ENCODE measurements around the gene MARK3. TPM values are rescaled to one million over a fixed set of nuclear protein-coding genes. Genes with fewer than 3 reads are reported as not detected.

The MARK3 gene
- total RNA-seq, 1 donor from 2014 or later: 138 TPM

DNA sequence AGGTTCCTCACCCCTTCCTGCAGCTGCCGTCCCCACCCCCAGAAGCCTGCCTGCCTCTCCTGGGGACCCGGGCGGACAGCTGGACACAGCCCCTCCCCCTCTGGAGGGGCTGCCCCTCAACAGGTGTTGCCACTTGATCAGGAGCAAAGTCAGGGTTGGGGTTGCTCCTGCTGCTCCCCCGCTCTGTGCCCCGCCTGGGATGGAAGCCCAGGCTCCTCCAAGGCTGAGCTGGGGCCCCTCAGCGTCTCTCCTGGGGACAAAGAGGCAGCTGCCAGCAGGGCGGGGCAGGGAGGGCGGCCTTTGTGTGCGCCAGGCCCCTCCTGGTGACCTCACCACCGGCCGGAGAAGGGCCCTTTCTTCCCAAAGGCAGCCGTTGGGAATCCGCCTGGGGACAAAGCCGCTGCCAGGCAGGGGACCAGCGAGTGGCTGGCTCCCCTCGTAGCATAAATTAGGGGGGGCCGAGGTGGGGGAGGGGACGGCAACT is 157.4 kb downstream of the MARK3 start:
- no peaks in the 10 kb centered on the region for H3K27me3 Mint-ChIP-seq
- H3K4me3 Mint-ChIP-seq (ENCODE audit: low read depth): no peak overlapping the region
- no peaks in the 10 kb centered on the region for H3K4me1 Mint-ChIP-seq (ENCODE audit: low read depth)
- no peaks in the 10 kb centered on the region for H3K36me3 Mint-ChIP-seq (ENCODE audit: insufficient read depth)
- TF ChIP-seq, protein P1, sequence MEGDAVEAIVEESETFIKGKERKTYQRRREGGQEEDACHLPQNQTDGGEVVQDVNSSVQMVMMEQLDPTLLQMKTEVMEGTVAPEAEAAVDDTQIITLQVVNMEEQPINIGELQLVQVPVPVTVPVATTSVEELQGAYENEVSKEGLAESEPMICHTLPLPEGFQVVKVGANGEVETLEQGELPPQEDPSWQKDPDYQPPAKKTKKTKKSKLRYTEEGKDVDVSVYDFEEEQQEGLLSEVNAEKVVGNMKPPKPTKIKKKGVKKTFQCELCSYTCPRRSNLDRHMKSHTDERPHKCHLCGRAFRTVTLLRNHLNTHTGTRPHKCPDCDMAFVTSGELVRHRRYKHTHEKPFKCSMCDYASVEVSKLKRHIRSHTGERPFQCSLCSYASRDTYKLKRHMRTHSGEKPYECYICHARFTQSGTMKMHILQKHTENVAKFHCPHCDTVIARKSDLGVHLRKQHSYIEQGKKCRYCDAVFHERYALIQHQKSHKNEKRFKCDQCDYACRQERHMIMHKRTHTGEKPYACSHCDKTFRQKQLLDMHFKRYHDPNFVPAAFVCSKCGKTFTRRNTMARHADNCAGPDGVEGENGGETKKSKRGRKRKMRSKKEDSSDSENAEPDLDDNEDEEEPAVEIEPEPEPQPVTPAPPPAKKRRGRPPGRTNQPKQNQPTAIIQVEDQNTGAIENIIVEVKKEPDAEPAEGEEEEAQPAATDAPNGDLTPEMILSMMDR (IDR thresholded peaks at IDR 0.05; ENCODE audit: unreplicated experiment): no peak
- peak overlapping the region; percentile 84 for H3K27ac Mint-ChIP-seq
- no peaks in the 10 kb centered on the region for H3K9me3 Mint-ChIP-seq (ENCODE audit: low read depth)
- DNase-seq (ENCODE audit: low spot score, unreplicated experiment): peak; percentile 71

DNA sequence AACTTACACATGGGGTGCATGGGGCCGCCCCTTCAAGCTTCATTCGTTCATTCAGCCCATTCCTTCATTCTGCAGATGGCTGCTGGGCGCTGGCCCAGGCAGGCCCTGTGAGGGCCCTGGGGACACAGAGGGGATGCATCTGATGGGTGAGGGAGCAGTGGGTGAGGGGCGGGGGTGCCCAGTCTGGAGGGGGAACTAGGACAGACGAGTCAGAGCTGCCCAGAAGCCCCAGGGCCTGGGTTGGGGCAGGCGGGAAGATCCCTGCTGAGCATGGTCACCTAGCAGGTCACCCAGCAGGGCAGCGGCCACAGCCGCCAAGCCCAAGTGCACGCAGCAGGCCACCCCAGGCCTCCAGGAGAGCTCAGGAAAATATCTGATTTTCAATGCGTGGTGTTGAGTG is 157.9 kb downstream of the MARK3 start:
- no peaks in the 10 kb centered on the region for H3K9me3 Mint-ChIP-seq (ENCODE audit: low read depth)
- H3K27me3 Mint-ChIP-seq: no peaks in the 10 kb centered on the region
- TF ChIP-seq, protein P1 (IDR thresholded peaks at IDR 0.05; ENCODE audit: unreplicated experiment): no peak
- H3K27ac Mint-ChIP-seq: peak overlapping the region; percentile 84
- no peaks in the 10 kb centered on the region for H3K36me3 Mint-ChIP-seq (ENCODE audit: insufficient read depth)
- H3K4me1 Mint-ChIP-seq (ENCODE audit: low read depth): no peaks in the 10 kb centered on the region
- DNase-seq (ENCODE audit: low spot score, unreplicated experiment): no peak
- H3K4me3 Mint-ChIP-seq (ENCODE audit: low read depth): no peak overlapping the region

DNA sequence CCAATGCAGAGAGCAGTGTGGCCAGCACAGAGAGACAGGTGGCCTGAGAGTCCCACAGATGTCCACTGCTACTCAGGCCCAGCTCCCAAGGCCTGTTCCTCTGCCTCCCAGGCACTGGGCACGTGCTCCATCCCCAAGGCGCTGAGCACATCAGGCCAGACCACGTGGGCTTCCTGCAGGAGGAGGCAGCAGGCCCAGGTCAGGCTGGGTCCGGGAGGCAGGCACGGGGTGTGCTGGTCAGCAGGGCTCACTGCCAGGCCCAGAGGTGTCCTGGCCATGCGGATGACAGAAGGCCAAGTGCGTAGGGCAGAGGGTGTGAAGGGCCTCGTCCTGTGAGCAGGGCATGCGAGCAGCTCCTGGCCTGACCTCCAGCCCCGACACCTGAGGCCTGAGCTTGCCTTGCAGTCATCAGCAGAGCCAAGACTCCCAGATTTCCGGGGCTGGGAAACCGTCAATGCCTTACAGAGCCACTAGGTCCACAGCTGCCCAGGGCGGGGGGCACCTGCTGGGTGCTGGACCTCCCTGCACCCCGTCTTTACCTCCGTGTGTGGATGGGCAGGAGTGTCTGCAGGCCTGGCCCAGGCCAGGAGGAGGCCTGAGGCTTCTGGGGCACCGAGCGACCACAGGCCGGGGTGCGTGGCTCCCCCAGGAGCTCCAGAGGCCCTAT is 158.6 kb downstream of the MARK3 start:
- Mint-ChIP-seq H3K9me3 (ENCODE audit: low read depth) (no peaks in the 10 kb centered on the region), H3K4me1 (ENCODE audit: low read depth) (no peaks in the 10 kb centered on the region)
- TF ChIP-seq, protein P1 (IDR thresholded peaks at IDR 0.05; ENCODE audit: unreplicated experiment): no peak

DNA sequence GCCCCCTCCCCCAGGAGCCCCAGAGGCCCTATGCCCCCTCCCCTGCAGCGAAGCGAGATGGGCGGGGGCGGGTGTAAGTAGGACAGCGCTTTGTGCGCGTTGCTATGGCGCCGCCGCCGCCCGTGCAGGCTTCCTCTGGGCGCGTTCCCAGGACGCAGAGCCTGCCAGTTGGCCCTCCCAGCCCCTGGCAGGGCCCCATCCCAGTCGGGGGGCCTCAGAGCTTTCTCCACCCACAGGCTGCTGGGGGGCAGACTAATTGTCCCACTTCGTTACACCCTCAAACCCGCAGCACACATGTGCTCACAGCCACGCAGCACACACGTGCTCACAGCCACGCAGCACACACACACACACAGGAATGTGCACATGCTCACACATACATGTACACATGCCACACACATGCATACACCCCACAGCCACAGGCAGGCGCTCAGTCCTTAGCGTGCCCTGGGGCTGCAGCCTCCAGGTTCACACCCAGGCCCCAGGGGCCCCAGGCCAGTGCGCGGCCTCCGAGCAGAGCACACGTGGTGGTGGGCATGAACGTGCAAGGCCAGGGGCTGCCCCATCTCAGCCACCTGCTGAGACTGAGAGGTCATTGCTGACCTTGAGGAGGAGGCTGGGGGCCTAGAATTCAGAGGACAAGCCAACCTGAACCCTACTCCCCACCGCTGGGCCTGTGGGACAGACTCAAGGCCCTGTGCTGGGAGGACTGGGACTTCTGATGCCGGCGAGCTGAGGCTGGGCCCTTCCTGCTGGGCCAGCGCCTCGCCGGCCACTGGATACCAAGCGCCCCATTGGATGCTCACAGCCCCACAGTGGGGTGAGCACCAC is 159.4 kb downstream of the MARK3 start:
- Mint-ChIP-seq H3K27me3 (no peaks in the 10 kb centered on the region), H3K27ac (peak overlapping the region; percentile 78), H3K4me3 (ENCODE audit: low read depth) (no peak overlapping the region), H3K36me3 (ENCODE audit: insufficient read depth) (no peaks in the 10 kb centered on the region), H3K9me3 (ENCODE audit: low read depth) (no peaks in the 10 kb centered on the region), H3K4me1 (ENCODE audit: low read depth) (no peaks in the 10 kb centered on the region)
- TF ChIP-seq, protein P1 (IDR thresholded peaks at IDR 0.05; ENCODE audit: unreplicated experiment): no peak
- no peak for DNase-seq (ENCODE audit: low spot score, unreplicated experiment)

More for the DNA sequence above, 158.6 kb downstream of the MARK3 start:
- Mint-ChIP-seq H3K36me3 (ENCODE audit: insufficient read depth) (no peaks in the 10 kb centered on the region), H3K27ac (no peak overlapping the region), H3K27me3 (no peaks in the 10 kb centered on the region), H3K4me3 (ENCODE audit: low read depth) (no peak overlapping the region)
- DNase-seq (ENCODE audit: low spot score, unreplicated experiment): no peak

DNA sequence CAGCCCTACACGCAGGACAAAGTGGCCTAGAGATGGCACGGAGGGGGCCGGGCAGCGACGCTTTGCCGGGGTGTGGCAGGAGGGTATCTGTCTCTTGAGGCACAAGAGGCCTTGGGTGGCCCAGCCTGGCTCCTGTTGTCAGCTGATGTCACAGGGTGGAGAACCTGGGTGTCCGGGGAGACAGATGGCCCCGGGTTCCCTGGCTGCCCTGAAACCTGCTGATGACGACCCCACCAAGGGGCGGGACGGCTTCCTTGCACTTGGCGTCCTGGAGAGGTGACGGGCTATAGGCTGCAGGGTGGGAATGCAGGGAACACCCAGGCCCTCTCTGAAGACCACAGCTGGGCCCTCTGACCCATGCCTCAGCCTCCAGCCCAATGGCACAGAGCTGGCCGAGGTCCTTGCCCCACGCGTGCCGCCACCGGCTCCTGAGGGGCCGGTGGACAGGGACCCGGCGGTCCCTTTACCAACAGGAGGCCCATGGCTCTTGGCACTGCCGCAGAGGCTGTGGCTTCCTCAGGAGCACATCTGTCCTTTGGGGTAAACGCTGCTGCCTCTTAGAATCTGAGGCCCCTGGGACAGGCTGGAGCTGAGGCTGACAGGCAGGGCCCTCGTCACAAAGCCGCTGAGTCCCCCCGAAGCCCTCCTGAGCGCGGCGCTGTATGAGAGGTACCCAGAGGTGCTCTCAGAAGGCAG is 160.2 kb downstream of the MARK3 start:
- H3K9me3 Mint-ChIP-seq (ENCODE audit: low read depth): no peaks in the 10 kb centered on the region
- H3K36me3 Mint-ChIP-seq (ENCODE audit: insufficient read depth): no peaks in the 10 kb centered on the region
- no peak overlapping the region for H3K27ac Mint-ChIP-seq
- TF ChIP-seq, protein P1 (IDR thresholded peaks at IDR 0.05; ENCODE audit: unreplicated experiment): no peak
- peaks cover 5% of the 10 kb centered on the region for H3K4me1 Mint-ChIP-seq (ENCODE audit: low read depth)
- no peak overlapping the region for H3K4me3 Mint-ChIP-seq (ENCODE audit: low read depth)
- no peak for DNase-seq (ENCODE audit: low spot score, unreplicated experiment)
- no peaks in the 10 kb centered on the region for H3K27me3 Mint-ChIP-seq
